Smooth muscle cell (in vitro differentiated cells): ENCODE measurements around the gene EPHA4. TPM values are rescaled to one million over a fixed set of nuclear protein-coding genes. Genes with fewer than 3 reads are reported as not detected.

ENCODE experiments used
- DNase-seq: peaks from one replicate; lab custom pipeline; 2025; ENCODE audit not compliant: unreplicated experiment; lab: John Stamatoyannopoulos, UW
- H2AFZ ChIP-seq: fragments of 200-600 bp; sonication (generic); 2 replicates; pipeline ENCODE4 v1.6.0; 2016; ENCODE audit warnings: antibody characterized with exemption, low read depth, mild to moderate bottlenecking
- H3F3A ChIP-seq: fragments of 200-600 bp; sonication (generic); 2 replicates; pipeline ENCODE4 v1.6.0; 2017; ENCODE audit warnings: antibody characterized with exemption, low read depth
- H3K27ac ChIP-seq: fragments of 200-600 bp; sonication (generic); 2 replicates; pipeline ENCODE4 v1.5.1; 2016; ENCODE audit warnings: low read depth, mild to moderate bottlenecking
- H3K27me3 ChIP-seq: fragments of 200-600 bp; sonication (generic); 2 replicates; pipeline ENCODE4 v1.6.1; 2016; ENCODE audit warnings: low read depth, mild to moderate bottlenecking
- H3K36me3 ChIP-seq: fragments of 200-600 bp; sonication (generic); 2 replicates; pipeline ENCODE4 v1.5.1; 2016; ENCODE audit warnings: low read depth
- H3K4me1 ChIP-seq: fragments of 200-600 bp; sonication (generic); 2 replicates; pipeline ENCODE4 v1.5.1; 2016; ENCODE audit warnings: low read depth
- H3K4me2 ChIP-seq: fragments of 200-600 bp; sonication (generic); 2 replicates; pipeline ENCODE4 v1.6.0; 2016; ENCODE audit warnings: mild to moderate bottlenecking
- H3K4me3 ChIP-seq: fragments of 200-600 bp; sonication (generic); 2 replicates; pipeline ENCODE4 v1.5.1; 2016; ENCODE audit warnings: mild to moderate bottlenecking
- H3K79me2 ChIP-seq: fragments of 200-600 bp; sonication (generic); 2 replicates; pipeline ENCODE4 v1.6.0; 2016; ENCODE audit warnings: low read depth, mild to moderate bottlenecking
- H3K9ac ChIP-seq: fragments of 200-600 bp; sonication (generic); 2 replicates; pipeline ENCODE4 v1.6.0; 2016; ENCODE audit warnings: low read depth
- H3K9me3 ChIP-seq: fragments of 200-600 bp; sonication (generic); replicated peaks from 2 replicates; pipeline ENCODE4 v1.5.1; 2016; ENCODE audit warnings: low read depth
- H4K20me1 ChIP-seq: fragments of 200-600 bp; sonication (generic); 2 replicates; pipeline ENCODE4 v1.6.0; 2016; ENCODE audit warnings: low read depth
- CTCF ChIP-seq: fragments of 200-600 bp; sonication (generic); IDR thresholded peaks from 2 replicates; pipeline ENCODE4 v1.5.1; 2017; ENCODE audit warnings: borderline replicate concordance, mild to moderate bottlenecking, antibody characterized with exemption; ENCODE audit not compliant: insufficient read depth, poor library complexity, severe bottlenecking
- WGBS: methylation state at CpG from one replicate; pipeline ENCODE4 v1.1.7; 2016; ENCODE audit warnings: low lambda C conversion rate; 5-methylcytosine and 5-hydroxymethylcytosine counted together
- polyA plus RNA-seq: library from polyadenylated mRNA; unstranded; fragments of >200 nt; fragmentation: Nextera tagmentation; extraction: Ambion mirVana; gene quantifications from 2 replicates; pipeline ENCODE4 v1.2.1, GENCODE V29; 2016
- total RNA-seq: library from RNA; depleted of rRNA; stranded (reverse); fragments of >200 nt; gene quantifications from 2 replicates; pipeline ENCODE4 v1.2.3, GENCODE V29; 2014

The EPHA4 gene
- total and polyA plus RNA-seq, 2 experiments from 2014 or later: 2.8 to 48.3 TPM

- 93% methylated on average over 3 of the region's 3 CpGs for WGBS
- H3K4me3 ChIP-seq: no peak overlapping the region
- H3K9ac ChIP-seq: no peak overlapping the region
- peaks cover 6% of the 10 kb centered on the region for H3K4me1 ChIP-seq
- peaks cover 19% of the 10 kb centered on the region for H3K27me3 ChIP-seq
- no peak overlapping the region for H3K4me2 ChIP-seq
- no peaks in the 10 kb centered on the region for H3K9me3 ChIP-seq
- H3K27ac ChIP-seq: no peak overlapping the region
- no peak for TF ChIP-seq CTCF
- H3K36me3 ChIP-seq: no peaks in the 10 kb centered on the region
- H4K20me1 ChIP-seq: no peaks in the 10 kb centered on the region
- no peaks in the 10 kb centered on the region for H3K79me2 ChIP-seq
- DNase-seq: no peak
- no peak overlapping the region for H2AFZ ChIP-seq
- H3F3A ChIP-seq: no peaks in the 10 kb centered on the region
Observed at GRCh38 chr2:221608442-221608841, 36.3 kb upstream of the EPHA4 start.

- H4K20me1 ChIP-seq: no peaks in the 10 kb centered on the region
- H2AFZ ChIP-seq: no peak overlapping the region
- H3K4me3 ChIP-seq: no peak overlapping the region
- TF ChIP-seq CTCF: no peak
- H3K4me2 ChIP-seq: no peak overlapping the region
- peaks cover 19% of the 10 kb centered on the region for H3K27me3 ChIP-seq
- peaks cover 6% of the 10 kb centered on the region for H3K4me1 ChIP-seq
- 85% methylated on average over 6 of the region's 6 CpGs for WGBS
- no peak overlapping the region for H3K9ac ChIP-seq
- DNase-seq: no peak
- no peaks in the 10 kb centered on the region for H3K79me2 ChIP-seq
- H3K9me3 ChIP-seq: no peaks in the 10 kb centered on the region
- H3F3A ChIP-seq: no peaks in the 10 kb centered on the region
- no peaks in the 10 kb centered on the region for H3K36me3 ChIP-seq
- no peak overlapping the region for H3K27ac ChIP-seq
Observed at GRCh38 chr2:221606424-221606823, 34.3 kb upstream of the EPHA4 start.

- H3K4me2 ChIP-seq: no peak overlapping the region
- no peak overlapping the region for H3K4me3 ChIP-seq
- peaks cover 23% of the 10 kb centered on the region for H3K27me3 ChIP-seq
- peaks cover 6% of the 10 kb centered on the region for H3K4me1 ChIP-seq
- DNase-seq: no peak
- no peaks in the 10 kb centered on the region for H4K20me1 ChIP-seq
- TF ChIP-seq CTCF: no peak
- no peak overlapping the region for H3K9ac ChIP-seq
- no peak overlapping the region for H2AFZ ChIP-seq
- H3F3A ChIP-seq: no peaks in the 10 kb centered on the region
- no peak overlapping the region for H3K27ac ChIP-seq
- no peaks in the 10 kb centered on the region for H3K9me3 ChIP-seq
- no peaks in the 10 kb centered on the region for H3K79me2 ChIP-seq
- WGBS: 88% methylated on average over 2 of the region's 2 CpGs
- no peaks in the 10 kb centered on the region for H3K36me3 ChIP-seq
Observed at GRCh38 chr2:221605751-221606240, 33.7 kb upstream of the EPHA4 start.

GRCh38 chr2:221602938-221603337, 30.8 kb upstream of the EPHA4 start:
- 100% methylated on average over 1 of the region's 1 CpG for WGBS
- peaks cover 31% of the 10 kb centered on the region for H3K27me3 ChIP-seq
- no peak overlapping the region for H3K4me3 ChIP-seq
- no peaks in the 10 kb centered on the region for H3F3A ChIP-seq
- no peaks in the 10 kb centered on the region for H3K9me3 ChIP-seq
- H3K9ac ChIP-seq: no peak overlapping the region
- no peak for DNase-seq
- no peaks in the 10 kb centered on the region for H3K36me3 ChIP-seq
- H3K27ac ChIP-seq: no peak overlapping the region
- H2AFZ ChIP-seq: no peak overlapping the region
- no peaks in the 10 kb centered on the region for H4K20me1 ChIP-seq
- H3K79me2 ChIP-seq: no peaks in the 10 kb centered on the region
- peaks cover 6% of the 10 kb centered on the region for H3K4me1 ChIP-seq
- no peak overlapping the region for H3K4me2 ChIP-seq
- TF ChIP-seq CTCF: no peak
